ENCODE measurements around the gene ZCCHC2. TPM values are rescaled to one million over a fixed set of nuclear protein-coding genes. Genes with fewer than 3 reads are reported as not detected.

Gene ZCCHC2
- total and polyA plus RNA-seq, 9 donors, result 6.0 to 9.8 (median 7.6) TPM

DNA sequence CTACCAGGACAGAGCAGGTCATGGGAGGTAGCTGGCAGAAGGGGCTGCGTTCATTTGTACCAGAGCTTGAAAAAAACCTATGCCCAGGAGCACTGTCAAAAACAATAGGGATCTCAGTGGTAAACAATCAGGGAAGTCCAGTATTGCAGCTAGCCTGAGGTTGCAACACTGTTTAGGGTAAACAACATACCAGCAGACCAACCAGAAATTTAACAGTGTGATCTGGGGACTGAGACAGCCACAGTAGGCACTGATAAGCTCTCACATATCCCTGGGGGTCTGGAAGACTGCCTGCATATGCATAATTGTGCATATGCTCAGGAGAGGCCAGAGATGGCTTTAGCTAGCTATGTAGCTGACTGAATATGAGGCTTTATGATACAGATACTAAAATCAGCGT, 12.0 kb upstream of the ZCCHC2 start:
- Histone ChIP-seq H3K9me3 (replicated peaks; ENCODE audit: control insufficient read depth, low read depth, low read length) (peaks cover 20% of the 10 kb centered on the region), H3K27me3 (ENCODE audit: control insufficient read depth, insufficient read depth, low read length) (no peaks in the 10 kb centered on the region), H3K4me3 (ENCODE audit: low read length) (no peak overlapping the region), H3K4me1 (ENCODE audit: control insufficient read depth, insufficient read depth, low read length) (peaks cover 3% of the 10 kb centered on the region), H3K27ac (ENCODE audit: low read length) (no peak overlapping the region), H3K36me3 (ENCODE audit: control insufficient read depth, insufficient read depth, low read length) (no peaks in the 10 kb centered on the region)
- DNase-seq, result no peak
- 80% methylated on average over 1 of the region's 2 CpGs for WGBS (ENCODE audit: insufficient coverage)

- H3K36me3 ChIP-seq (ENCODE audit: control insufficient read depth, insufficient read depth, low read length), result no peaks in the 10 kb centered on the region
- peaks cover 20% of the 10 kb centered on the region for H3K9me3 ChIP-seq (replicated peaks; ENCODE audit: control insufficient read depth, low read depth, low read length)
- no CpG with 5 or more reads among the region's 1 CpG for WGBS (ENCODE audit: insufficient coverage)
- H3K4me3 ChIP-seq (ENCODE audit: low read length), result no peak overlapping the region
- H3K27ac ChIP-seq (ENCODE audit: low read length), result no peak overlapping the region
- no peaks in the 10 kb centered on the region for H3K4me1 ChIP-seq (ENCODE audit: control insufficient read depth, insufficient read depth, low read length)
- peaks cover 2% of the 10 kb centered on the region for H3K27me3 ChIP-seq (ENCODE audit: control insufficient read depth, insufficient read depth, low read length)
- no peak for DNase-seq
These were observed 10.3 kb upstream of the ZCCHC2 start for GRCh38 chr18:62512532-62512931.

- Histone ChIP-seq H3K4me1 (ENCODE audit: control insufficient read depth, insufficient read depth, low read length) (no peaks in the 10 kb centered on the region), H3K36me3 (ENCODE audit: control insufficient read depth, insufficient read depth, low read length) (no peaks in the 10 kb centered on the region), H3K27ac (ENCODE audit: low read length) (no peak overlapping the region), H3K9me3 (replicated peaks; ENCODE audit: control insufficient read depth, low read depth, low read length) (peaks cover 20% of the 10 kb centered on the region), H3K27me3 (ENCODE audit: control insufficient read depth, insufficient read depth, low read length) (peaks cover 2% of the 10 kb centered on the region), H3K4me3 (ENCODE audit: low read length) (no peak overlapping the region)
- no CpG with 5 or more reads among the region's 2 CpGs for WGBS (ENCODE audit: insufficient coverage)
- no peak for DNase-seq
These were observed 9.8 kb upstream of the ZCCHC2 start for GRCh38 chr18:62512996-62513395.

DNA sequence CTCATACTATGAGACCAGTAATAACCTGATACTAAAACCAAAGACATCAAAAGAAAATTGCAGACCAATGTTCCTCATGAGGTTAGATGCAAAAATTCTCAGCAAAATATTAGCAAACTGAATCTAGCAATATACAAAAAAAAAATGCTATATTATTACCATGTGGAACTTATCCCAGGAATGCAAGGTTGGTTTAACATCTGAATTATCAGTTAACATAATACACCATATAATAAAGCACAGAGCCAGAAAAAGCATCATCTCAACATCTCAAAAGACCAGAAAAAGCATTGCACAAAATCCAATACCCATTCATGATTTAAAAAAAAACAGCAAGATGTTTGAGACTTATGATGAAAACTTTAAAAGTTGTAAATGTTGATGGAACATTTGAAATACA, 8.3 kb upstream of the ZCCHC2 start:
- H3K27me3 ChIP-seq (ENCODE audit: control insufficient read depth, insufficient read depth, low read length), result peaks cover 2% of the 10 kb centered on the region
- no peak overlapping the region for H3K4me3 ChIP-seq (ENCODE audit: low read length)
- H3K27ac ChIP-seq (ENCODE audit: low read length), result no peak overlapping the region
- no peaks in the 10 kb centered on the region for H3K4me1 ChIP-seq (ENCODE audit: control insufficient read depth, insufficient read depth, low read length)
- peaks cover 20% of the 10 kb centered on the region for H3K9me3 ChIP-seq (replicated peaks; ENCODE audit: control insufficient read depth, low read depth, low read length)
- DNase-seq, result no peak
- no peaks in the 10 kb centered on the region for H3K36me3 ChIP-seq (ENCODE audit: control insufficient read depth, insufficient read depth, low read length)

DNA sequence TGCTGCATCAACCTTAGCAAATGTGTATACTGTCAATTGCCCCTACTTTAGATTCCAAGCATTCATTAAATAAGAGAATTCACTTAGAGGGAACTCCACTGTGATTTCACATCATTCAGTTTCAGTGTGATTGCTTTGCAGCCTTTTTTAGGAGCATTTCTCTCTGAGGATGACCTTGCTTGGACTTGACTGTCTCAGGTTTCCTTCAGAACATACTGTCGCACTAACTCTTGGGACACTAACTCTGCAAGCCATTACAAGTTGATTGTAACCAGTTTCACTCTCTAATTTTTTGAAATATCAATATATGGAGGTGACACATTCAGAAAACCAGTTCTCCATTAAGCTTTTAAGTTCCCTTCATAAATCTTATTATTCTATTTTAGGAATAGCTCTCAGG, 6.6 kb upstream of the ZCCHC2 start:
- DNase-seq, result no peak
- H3K9me3 ChIP-seq (replicated peaks; ENCODE audit: control insufficient read depth, low read depth, low read length), result peaks cover 20% of the 10 kb centered on the region
- no peaks in the 10 kb centered on the region for H3K4me1 ChIP-seq (ENCODE audit: control insufficient read depth, insufficient read depth, low read length)
- no peaks in the 10 kb centered on the region for H3K36me3 ChIP-seq (ENCODE audit: control insufficient read depth, insufficient read depth, low read length)
- WGBS (ENCODE audit: insufficient coverage), result no CpG with 5 or more reads among the region's 1 CpG
- no peak overlapping the region for H3K27ac ChIP-seq (ENCODE audit: low read length)
- peaks cover 2% of the 10 kb centered on the region for H3K27me3 ChIP-seq (ENCODE audit: control insufficient read depth, insufficient read depth, low read length)
- H3K4me3 ChIP-seq (ENCODE audit: low read length), result no peak overlapping the region

GRCh38 chr18:62518460-62519375, 4.1 kb upstream of the ZCCHC2 start:
- peaks cover 2% of the 10 kb centered on the region for H3K9me3 ChIP-seq (replicated peaks; ENCODE audit: control insufficient read depth, low read depth, low read length)
- H3K27me3 ChIP-seq (ENCODE audit: control insufficient read depth, insufficient read depth, low read length), result peaks cover 2% of the 10 kb centered on the region
- H3K36me3 ChIP-seq (ENCODE audit: control insufficient read depth, insufficient read depth, low read length), result no peaks in the 10 kb centered on the region
- H3K4me3 ChIP-seq (ENCODE audit: low read length), result no peak overlapping the region
- DNase-seq, result no peak
- no peak overlapping the region for H3K27ac ChIP-seq (ENCODE audit: low read length)
- WGBS (ENCODE audit: insufficient coverage), result 90% methylated on average over 4 of the region's 9 CpGs
- peaks cover 3% of the 10 kb centered on the region for H3K4me1 ChIP-seq (ENCODE audit: control insufficient read depth, insufficient read depth, low read length)

DNA sequence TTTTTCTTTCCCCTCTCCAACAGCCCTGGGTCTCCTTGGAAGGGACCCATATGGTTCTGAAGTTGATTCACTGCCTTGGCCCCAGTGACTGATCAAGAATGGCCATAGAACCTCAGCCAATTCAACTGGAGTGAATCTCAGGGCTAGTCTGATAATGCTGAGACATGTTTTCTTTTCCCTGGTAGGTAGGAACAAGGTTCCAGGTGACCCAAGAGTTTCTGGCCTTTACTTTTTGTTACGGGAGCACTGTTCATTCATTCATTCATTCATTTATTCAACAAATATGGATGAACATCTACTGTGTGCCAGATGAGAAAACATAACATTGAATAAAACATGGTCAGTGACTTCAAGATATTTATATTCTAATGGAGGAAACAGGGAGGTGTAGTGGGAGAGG, 3.1 kb upstream of the ZCCHC2 start:
- Histone ChIP-seq H3K36me3 (ENCODE audit: control insufficient read depth, insufficient read depth, low read length) (no peaks in the 10 kb centered on the region), H3K9me3 (replicated peaks; ENCODE audit: control insufficient read depth, low read depth, low read length) (peaks cover 2% of the 10 kb centered on the region), H3K27me3 (ENCODE audit: control insufficient read depth, insufficient read depth, low read length) (peaks cover 2% of the 10 kb centered on the region), H3K27ac (ENCODE audit: low read length) (no peak overlapping the region), H3K4me1 (ENCODE audit: control insufficient read depth, insufficient read depth, low read length) (peaks cover 3% of the 10 kb centered on the region), H3K4me3 (ENCODE audit: low read length) (no peak overlapping the region)
- DNase-seq, result no peak
- no CpG with 5 or more reads among the region's 1 CpG for WGBS (ENCODE audit: insufficient coverage)

- peaks cover 15% of the 10 kb centered on the region for H3K4me1 ChIP-seq (ENCODE audit: control insufficient read depth, insufficient read depth, low read length)
- no peak overlapping the region for H3K27ac ChIP-seq (ENCODE audit: low read length)
- peaks cover 2% of the 10 kb centered on the region for H3K27me3 ChIP-seq (ENCODE audit: control insufficient read depth, insufficient read depth, low read length)
- no peaks in the 10 kb centered on the region for H3K9me3 ChIP-seq (replicated peaks; ENCODE audit: control insufficient read depth, low read depth, low read length)
- no peak for DNase-seq
- H3K36me3 ChIP-seq (ENCODE audit: control insufficient read depth, insufficient read depth, low read length), result no peaks in the 10 kb centered on the region
- WGBS (ENCODE audit: insufficient coverage), result no CpG with 5 or more reads among the region's 4 CpGs
- H3K4me3 ChIP-seq (ENCODE audit: low read length), result no peak overlapping the region
These were observed 1.7 kb upstream of the ZCCHC2 start for GRCh38 chr18:62521082-62521481.

- Histone ChIP-seq H3K27me3 (ENCODE audit: control insufficient read depth, insufficient read depth, low read length) (peaks cover 2% of the 10 kb centered on the region), H3K4me1 (ENCODE audit: control insufficient read depth, insufficient read depth, low read length) (peaks cover 16% of the 10 kb centered on the region), H3K4me3 (ENCODE audit: low read length) (peak overlapping the region; percentile 92), H3K27ac (ENCODE audit: low read length) (no peak overlapping the region), H3K36me3 (ENCODE audit: control insufficient read depth, insufficient read depth, low read length) (no peaks in the 10 kb centered on the region), H3K9me3 (replicated peaks; ENCODE audit: control insufficient read depth, low read depth, low read length) (no peaks in the 10 kb centered on the region)
- WGBS (ENCODE audit: insufficient coverage), result no CpG with 5 or more reads among the region's 2 CpGs
- DNase-seq, result peak; percentile 22
These were observed 1.2 kb upstream of the ZCCHC2 start for GRCh38 chr18:62521593-62521992.

- no peaks in the 10 kb centered on the region for H3K36me3 ChIP-seq (ENCODE audit: control insufficient read depth, insufficient read depth, low read length)
- no peak for DNase-seq
- H3K4me3 ChIP-seq (ENCODE audit: low read length), result peak overlapping the region; percentile 92
- 0% methylated on average over 31 of the region's 32 CpGs for WGBS (ENCODE audit: insufficient coverage)
- peak overlapping the region; percentile 99 for H3K27ac ChIP-seq (ENCODE audit: low read length)
- H3K27me3 ChIP-seq (ENCODE audit: control insufficient read depth, insufficient read depth, low read length), result peaks cover under 1% of the 10 kb centered on the region
- H3K4me1 ChIP-seq (ENCODE audit: control insufficient read depth, insufficient read depth, low read length), result peaks cover 19% of the 10 kb centered on the region
- H3K9me3 ChIP-seq (replicated peaks; ENCODE audit: control insufficient read depth, low read depth, low read length), result no peaks in the 10 kb centered on the region
These were observed 684 bp upstream of the ZCCHC2 start for GRCh38 chr18:62522178-62522503.

DNA sequence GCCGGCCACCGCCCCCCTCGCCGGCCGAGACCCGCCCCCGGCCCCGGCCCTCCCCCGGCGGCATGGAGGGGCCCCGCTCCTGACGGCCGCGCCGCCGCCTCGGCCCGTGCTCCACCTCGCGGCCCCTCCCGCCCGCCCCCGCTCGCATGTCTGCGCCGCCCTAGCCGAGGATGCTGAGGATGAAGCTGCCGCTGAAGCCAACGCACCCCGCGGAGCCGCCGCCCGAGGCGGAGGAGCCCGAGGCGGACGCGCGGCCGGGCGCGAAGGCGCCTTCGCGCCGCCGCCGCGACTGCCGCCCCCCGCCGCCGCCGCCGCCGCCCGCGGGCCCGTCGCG, 397 bp downstream of the ZCCHC2 start:
- H3K9me3 ChIP-seq (replicated peaks; ENCODE audit: control insufficient read depth, low read depth, low read length), result no peaks in the 10 kb centered on the region
- peaks cover 19% of the 10 kb centered on the region for H3K4me1 ChIP-seq (ENCODE audit: control insufficient read depth, insufficient read depth, low read length)
- no peak for DNase-seq
- WGBS (ENCODE audit: insufficient coverage), result under 1% methylated on average over 61 of the region's 62 CpGs
- no peaks in the 10 kb centered on the region for H3K36me3 ChIP-seq (ENCODE audit: control insufficient read depth, insufficient read depth, low read length)
- H3K27ac ChIP-seq (ENCODE audit: low read length), result no peak overlapping the region
- no peak overlapping the region for H3K4me3 ChIP-seq (ENCODE audit: low read length)
- no peaks in the 10 kb centered on the region for H3K27me3 ChIP-seq (ENCODE audit: control insufficient read depth, insufficient read depth, low read length)

Measured in muscle of leg (tissue), 11 donors.